Brain microvascular endothelial cell (primary cell): ENCODE data around the gene CAMK2A.

Experiments
- DNase-seq: peaks from one replicate; pipeline ENCODE4 v3.0.0-alpha.2; 2020
- H3K27ac ChIP-seq: fragments of 250-450 bp; sonication (Bioruptor Pico); 2 replicates; pipeline ENCODE4 v1.5.1; 2020; ENCODE audit warnings: mild to moderate bottlenecking, moderate library complexity
- H3K27me3 ChIP-seq: fragments of 250-450 bp; sonication (Bioruptor Pico); replicated peaks from 2 replicates; pipeline ENCODE4 v1.5.1; 2020; ENCODE audit warnings: mild to moderate bottlenecking
- H3K36me3 ChIP-seq: fragments of 250-450 bp; sonication (Bioruptor Pico); replicated peaks from 2 replicates; pipeline ENCODE4 v1.5.1; 2020; ENCODE audit warnings: mild to moderate bottlenecking
- H3K4me3 ChIP-seq: 2 replicates; pipeline ENCODE4 v1.5.1; 2011; ENCODE audit warnings: low read depth, mild to moderate bottlenecking, control low read depth, low read length, moderate library complexity
- CTCF ChIP-seq: IDR thresholded peaks from 2 replicates; pipeline ENCODE4 v1.5.1; 2011; ENCODE audit warnings: low read depth, mild to moderate bottlenecking, moderate library complexity, low read length, control low read depth, inconsistent platforms; ENCODE audit errors: missing control alignments
- in situ Hi-C: cut with HindIII; loops from 2 replicates; pipeline ENCODE4 v1.10.0; 2017; ENCODE audit warnings: low sequenced_read_pairs, low pct_ligation_motif_present

Gene CAMK2A

GRCh38 chr5:150184006-150184405 is 105.6 kb downstream of the CAMK2A start:
- no peak for DNase-seq
- H3K4me3 ChIP-seq = no peak overlapping the region
- H3K27ac ChIP-seq = no peak overlapping the region
- no peaks in the 10 kb centered on the region for H3K36me3 ChIP-seq
- TF ChIP-seq CTCF = no peak
- in situ Hi-C loops = no loop called here
- peaks cover 6% of the 10 kb centered on the region for H3K27me3 ChIP-seq

- no peak overlapping the region for H3K4me3 ChIP-seq
- no peak overlapping the region for H3K27ac ChIP-seq
- in situ Hi-C loops = no loop called here
- peaks cover 5% of the 10 kb centered on the region for H3K27me3 ChIP-seq
- DNase-seq = no peak
- TF ChIP-seq CTCF = no peak
- no peaks in the 10 kb centered on the region for H3K36me3 ChIP-seq
Observed at GRCh38 chr5:150183436-150183835, 106.1 kb downstream of the CAMK2A start.

- in situ Hi-C loops = no loop called here
- DNase-seq = no peak
- H3K27ac ChIP-seq = no peak overlapping the region
- H3K36me3 ChIP-seq = no peaks in the 10 kb centered on the region
- H3K27me3 ChIP-seq = no peaks in the 10 kb centered on the region
- no peak overlapping the region for H3K4me3 ChIP-seq
- TF ChIP-seq CTCF = no peak
Observed at GRCh38 chr5:150182774-150183173, 106.8 kb downstream of the CAMK2A start.

GRCh38 chr5:150181766-150182545 is 107.6 kb downstream of the CAMK2A start:
- Histone ChIP-seq H3K27me3 (no peaks in the 10 kb centered on the region), H3K36me3 (no peaks in the 10 kb centered on the region), H3K4me3 (no peak overlapping the region), H3K27ac (no peak overlapping the region)
- in situ Hi-C loops = no loop called here
- no peak for DNase-seq
- TF ChIP-seq CTCF = no peak

GRCh38 chr5:150181027-150181426 is 108.5 kb downstream of the CAMK2A start:
- Histone ChIP-seq H3K4me3 (no peak overlapping the region), H3K36me3 (no peaks in the 10 kb centered on the region), H3K27ac (no peak overlapping the region), H3K27me3 (no peaks in the 10 kb centered on the region)
- TF ChIP-seq CTCF = no peak
- no peak for DNase-seq
- in situ Hi-C loops = no loop called here
